Endothelial cell of hepatic sinusoid (primary cell): ENCODE data around the gene PLRG1.
"Not testable (repeated sequence)": the region's sequence is repeated elsewhere in the genome, so short reads cannot be mapped to it uniquely, and the experiment has no call there.

ENCODE experiments used
- in situ Hi-C: cut with HindIII; loops from 2 replicates; pipeline ENCODE4 v1.10.0; 2017; ENCODE audit warnings: low sequenced_read_pairs

Gene PLRG1

DNA sequence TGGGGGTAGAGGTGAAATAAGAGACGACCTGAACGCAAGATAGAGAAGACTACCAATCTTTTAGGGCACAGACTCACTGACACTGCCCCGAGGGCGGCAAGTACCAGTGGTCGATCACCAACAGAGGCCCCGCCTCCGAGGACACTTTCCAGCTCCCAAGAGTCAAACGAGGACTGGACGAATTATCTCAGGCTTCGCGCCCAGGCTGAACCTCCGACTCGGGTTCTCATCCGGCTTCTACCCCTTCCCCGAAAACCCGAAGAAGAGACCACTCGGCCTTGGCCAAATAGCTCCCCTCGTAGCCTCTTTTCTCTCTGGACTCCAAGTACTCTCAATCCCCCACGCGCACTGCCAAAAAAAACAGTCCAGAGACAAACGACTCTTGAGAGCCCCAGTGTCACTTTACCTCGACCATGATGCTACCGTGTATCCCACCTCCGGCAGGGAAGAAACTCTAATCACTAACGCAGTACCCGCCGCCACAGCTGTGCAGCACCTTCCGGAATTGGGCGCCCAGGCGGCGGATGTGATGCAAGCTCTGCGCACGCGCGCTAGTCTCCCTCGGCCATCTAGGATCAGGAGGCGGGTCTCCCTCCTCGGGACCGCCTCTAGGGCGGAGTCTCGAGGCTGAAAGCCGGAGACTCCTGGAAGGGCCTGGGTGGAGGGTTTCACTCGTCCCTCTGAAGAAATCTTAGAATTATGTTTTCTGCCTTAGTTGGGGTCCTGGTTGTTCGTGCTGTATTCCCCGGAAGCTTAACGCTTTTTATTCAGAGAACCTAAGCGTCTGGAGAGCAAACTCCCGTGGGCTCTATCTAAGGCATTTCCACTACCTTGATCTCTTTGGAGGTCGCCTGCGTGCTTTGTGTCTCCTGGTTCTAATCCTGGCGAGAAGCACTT, at the start of gene PLRG1:
PLRG1 (minus strand) TSS at position 507 of the 897 bp plus-strand sequence; CDS start at position 415, 92 bp downstream.
- in situ Hi-C loops, result no loop called here

DNA sequence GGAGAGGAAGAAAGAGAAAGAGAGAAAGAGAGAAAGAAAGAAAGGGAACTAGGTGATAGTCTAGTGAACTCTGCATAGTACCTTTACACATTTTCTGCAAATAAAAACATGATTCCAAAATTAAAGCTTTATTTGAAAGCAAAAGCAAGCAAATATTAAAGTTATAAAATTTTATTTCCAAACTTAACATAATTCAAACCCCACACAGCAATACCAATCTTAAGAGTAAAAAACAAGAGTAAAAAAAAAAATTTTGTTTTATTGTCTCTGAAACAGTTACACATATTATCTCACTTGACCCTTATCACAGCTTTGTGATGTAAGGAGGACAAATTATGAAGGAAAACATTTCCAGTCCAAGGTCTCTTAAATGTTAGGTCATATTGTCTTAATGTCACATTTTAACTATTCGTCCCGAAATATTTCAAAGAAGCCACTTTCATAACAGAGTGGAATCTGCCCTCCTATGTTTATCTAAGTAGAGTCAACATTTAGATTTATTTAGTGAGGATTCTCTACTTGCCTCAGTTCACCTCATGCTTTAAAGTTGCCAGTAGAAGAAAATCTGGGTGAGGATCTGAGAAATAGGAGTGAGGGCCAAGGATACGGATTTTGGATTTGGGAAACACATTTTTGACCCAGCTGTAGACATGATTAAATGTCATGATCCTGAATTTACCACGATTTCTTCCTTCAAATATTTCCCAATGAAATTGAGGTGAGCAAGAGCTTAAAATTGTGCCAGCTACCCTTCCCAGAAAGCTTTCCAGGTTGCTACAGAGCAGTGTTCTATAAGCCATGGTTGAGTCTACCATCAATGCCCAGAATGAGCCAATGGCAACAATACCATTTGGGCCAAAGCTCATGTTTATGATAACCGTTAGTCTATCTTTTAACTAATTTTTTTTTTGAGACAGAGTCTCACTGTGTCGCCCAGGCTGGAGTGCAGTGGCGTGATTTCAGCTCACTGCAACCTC, 47.9 kb upstream of the PLRG1 start:
- in situ Hi-C loops, result no loop called here

DNA sequence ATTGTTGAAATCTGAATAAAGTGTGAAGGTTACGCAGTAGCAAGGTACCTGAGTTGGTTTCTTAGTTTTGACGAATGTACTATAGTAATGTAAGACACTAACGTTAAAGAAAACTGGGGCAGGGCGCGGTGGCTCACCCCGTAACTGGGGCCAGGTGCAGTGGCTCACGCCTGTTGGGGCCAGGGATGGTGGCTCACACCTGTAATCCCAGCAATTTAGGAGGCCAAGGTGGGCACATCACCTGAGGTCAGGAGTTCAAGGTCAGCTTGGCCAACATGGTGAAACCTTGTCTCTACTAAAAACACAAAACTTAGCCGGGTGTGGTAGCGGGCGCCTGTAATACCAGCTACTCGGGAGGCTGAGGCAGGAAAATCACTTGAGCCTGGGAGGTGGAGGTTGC, 47.1 kb upstream of the PLRG1 start:
- in situ Hi-C loops, result not testable (repeated sequence)

DNA sequence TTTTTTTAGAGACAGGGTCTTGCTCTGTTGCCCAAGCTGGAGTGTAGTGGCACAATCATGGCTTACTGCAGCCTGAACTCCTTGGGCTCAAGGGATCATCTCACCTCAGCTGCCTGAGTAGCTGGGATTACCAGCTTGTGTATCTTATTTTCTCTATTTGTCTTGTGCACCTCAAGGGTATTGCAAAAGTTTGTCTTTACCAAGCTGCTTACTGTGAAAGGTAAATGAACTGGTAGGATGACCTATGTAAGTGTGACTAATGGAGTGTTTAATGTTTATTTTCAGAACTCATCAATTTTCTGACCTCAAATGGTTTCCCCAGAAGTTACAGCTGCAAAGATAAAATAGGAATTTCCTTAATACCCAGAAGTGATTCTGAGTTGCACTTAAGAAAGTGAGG, 45.6 kb upstream of the PLRG1 start:
- in situ Hi-C loops, result no loop called here

DNA sequence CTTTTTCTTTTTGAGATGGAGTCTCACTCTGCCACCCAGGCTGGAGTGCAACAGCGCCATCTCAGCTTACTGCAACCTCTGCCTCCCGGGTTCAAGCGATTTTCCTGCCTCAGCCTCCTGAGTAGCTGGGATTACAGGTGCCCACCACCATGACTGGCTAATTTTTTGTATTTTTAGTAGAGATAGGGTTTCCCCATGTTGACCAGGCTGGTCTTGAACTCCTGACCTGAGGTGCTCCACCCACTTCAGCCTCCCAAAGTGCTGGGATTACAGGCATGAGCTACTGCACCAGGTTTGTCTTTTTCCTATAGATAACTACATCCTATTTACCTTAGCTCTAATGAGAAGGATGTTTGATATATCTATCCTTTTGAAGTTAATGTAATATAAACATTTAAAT, 44.1 kb upstream of the PLRG1 start:
- in situ Hi-C loops, result not testable (repeated sequence)

DNA sequence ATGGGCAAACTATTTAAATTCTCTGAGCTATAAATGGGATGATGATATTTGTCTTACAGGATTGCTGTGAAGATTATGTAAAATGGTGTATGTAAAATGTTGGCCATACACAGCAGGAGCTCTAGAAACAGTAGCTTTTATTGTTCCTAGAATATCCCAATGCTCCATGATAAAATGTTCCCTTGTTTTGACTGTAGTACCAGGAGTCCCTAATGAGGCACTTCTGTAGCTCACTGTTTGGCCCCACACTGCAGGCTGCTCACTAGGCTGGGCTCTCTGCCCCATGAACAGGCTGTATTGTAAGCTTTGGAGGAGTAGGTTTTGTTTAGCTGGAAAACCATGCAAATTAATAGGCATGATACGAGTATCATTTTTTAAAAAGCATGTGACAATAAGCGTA, 43.7 kb upstream of the PLRG1 start:
- in situ Hi-C loops, result no loop called here

DNA sequence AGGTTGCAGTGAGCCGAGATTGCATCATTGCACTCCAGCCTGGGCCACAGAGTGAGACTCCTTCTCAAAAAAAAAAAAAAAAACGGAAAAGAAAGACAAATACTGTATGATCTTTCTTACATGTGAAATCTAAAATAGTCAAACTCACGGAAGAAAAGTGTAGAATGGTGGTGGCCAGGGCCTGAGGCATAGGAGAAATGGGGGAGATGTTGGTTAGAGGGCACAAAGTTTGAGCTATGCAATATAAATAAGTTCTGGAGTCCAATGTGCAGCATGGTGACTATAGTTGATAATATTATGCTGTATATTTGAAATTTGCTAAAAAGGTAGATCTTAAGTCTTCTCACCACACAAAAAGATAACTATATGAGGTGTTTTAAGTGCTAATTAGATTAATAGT, 41.7 kb upstream of the PLRG1 start:
- in situ Hi-C loops, result no loop called here

DNA sequence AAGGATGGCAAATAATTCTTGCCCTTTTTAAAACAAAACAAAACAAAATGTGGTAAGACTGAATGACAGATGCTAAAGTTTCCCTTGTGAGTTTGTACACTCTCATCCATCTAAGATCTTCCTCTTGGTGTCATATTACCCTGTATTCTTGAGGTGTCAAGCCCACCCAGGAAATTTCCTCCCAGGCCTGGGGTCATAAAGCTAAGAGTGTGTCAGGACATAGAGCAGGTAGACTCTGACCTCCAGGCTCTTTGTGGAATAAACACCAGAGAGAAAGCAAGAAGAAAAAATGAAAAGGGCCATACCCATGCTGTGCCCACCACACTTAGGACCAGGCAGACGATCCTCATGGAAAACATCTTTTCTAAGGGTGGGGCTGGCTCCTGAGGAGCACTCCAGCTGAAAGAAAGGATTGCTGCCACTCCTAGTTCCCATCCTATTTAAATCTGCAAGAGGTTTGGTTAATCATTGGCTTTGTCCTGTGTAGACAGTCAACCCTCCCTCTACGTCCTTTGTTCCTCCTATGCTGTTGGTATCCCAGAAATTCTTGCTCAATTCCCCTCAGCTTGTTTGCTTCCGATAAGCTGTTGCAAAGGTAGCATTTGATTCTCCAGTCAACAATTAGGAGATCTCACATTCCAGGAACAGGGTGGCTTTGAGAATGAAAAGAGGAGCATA, 40.3 kb upstream of the PLRG1 start, which contains the start of gene FGA:
FGA (minus strand) TSS at position 414 of the 678 bp plus-strand sequence; CDS start at position 359, 55 bp downstream.
- in situ Hi-C loops, result no loop called here

DNA sequence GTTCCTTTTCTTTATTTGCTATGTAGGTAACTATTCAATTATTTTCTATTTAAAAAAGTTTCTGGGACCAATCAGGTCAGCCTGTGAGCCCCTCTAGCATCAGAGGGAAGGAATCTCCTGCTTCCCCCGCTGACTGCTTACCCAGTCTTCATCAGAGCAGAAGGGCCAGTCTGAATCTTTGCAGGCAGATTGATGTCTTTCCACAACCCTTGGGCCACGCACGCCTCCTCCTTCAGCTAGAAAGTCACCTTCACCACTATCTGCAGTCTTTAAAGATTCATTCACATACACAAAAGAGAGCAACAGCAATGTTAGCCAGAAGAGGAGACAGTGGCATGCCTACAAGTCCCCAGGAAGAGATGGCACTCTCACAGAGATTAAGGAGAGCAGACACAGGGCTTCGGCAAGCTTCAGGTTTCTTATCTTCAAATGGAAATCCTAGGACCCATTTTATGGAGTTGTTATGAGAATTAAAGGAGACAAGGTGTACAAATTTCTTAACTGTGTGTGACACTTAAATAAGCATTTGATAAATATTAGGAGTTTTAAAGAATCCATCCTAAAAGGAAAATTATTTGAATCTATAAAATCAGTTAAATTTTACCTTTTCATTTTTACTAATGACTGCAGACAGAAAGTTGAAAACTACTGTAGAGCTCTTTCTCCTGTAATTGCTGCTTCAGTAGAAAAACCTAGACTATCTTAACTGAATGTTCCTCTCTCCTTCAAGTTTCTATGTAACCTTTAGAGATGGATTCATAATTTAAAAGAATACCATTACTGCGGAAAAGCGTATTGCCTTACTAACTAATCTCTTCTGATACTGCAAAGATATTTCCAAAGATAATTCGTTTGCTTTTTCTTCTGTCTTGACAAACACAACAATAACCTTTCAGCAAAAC, 39.3 kb upstream of the PLRG1 start:
- in situ Hi-C loops, result no loop called here

DNA sequence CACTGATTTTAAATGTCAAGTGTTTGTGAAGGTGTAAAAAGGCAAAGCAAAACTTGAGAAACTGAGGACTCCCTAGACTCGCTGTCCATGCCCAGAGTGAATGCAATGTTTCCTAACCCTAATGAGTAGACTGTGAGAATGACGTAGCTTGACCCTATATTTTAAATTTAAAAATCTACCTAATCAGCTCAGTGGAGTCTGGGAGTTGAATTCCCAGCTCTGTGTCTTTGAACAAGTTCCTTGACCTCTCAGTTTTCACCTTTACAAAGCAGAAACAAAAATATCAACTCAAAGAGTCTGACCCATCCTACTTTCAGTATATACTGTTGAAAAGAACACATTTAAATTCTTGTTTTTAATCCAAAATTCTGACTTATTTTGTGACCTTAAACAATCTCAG, 38.0 kb upstream of the PLRG1 start:
- in situ Hi-C loops, result no loop called here

DNA sequence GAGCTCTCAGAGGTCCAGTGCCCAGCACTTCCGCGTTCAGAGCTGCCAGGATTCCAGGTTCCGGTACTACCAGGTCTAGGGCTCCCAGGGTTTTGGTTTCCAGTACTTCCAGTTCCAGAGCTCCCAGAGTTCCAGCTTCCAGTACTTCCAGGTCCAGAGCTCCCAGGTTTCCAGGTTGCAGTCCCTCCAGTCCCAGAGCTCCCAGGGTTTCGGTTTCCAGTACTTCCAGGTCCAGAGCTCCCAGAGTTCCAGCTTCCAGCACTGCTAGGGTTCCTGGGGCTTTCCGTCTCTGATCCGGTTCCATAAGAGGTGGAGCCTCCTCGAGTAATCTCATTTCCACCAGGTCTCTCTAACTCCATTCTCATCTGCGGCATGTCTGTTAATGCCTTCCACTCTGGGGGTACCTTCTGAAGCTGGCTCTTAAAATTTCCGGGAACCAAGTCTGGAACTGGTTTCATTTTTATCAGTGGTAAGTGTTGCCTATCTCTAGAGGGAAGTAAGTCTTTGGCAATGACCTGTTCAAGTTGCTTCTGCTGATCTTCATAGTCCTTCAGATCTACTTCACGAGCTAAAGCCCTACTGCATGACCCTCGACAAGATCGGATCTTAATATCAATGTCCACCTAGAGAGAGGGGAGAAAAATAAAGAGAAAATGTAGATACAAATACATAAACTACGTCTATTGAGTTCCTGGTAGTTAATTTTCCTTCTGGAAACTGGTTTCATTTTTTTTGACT, 36.3 kb upstream of the PLRG1 start:
- in situ Hi-C loops, result no loop called here

DNA sequence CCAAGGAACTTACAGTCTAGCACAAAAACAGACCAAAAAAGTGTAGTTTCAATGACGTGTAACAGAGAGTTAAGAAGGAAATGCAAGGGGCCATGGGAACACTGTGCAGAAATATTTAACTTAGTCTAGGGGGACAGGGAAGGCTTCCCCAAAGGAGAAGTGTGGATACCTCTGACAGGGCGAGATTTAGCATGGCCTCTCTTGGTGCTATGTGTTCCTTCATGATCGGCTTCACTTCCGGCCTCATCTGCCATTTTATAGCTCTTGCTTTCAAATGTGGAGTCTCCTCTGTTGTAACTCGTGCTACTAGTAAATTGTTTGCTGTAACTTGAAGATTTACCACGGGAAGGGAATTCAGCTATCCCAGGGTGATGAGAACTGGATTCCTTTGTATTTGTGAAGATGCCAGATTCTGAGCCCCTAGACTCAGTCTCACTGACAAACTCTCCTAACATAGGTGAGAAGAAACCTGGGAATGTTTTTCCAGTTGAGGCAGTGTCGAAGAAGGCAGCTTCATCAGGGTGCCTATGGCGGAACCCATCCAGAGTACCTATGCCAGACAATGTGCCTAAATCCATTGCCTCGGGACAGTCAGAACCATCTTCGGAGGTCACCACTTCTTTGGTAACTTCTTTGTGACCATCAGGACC, 35.3 kb upstream of the PLRG1 start:
- in situ Hi-C loops, result no loop called here

DNA sequence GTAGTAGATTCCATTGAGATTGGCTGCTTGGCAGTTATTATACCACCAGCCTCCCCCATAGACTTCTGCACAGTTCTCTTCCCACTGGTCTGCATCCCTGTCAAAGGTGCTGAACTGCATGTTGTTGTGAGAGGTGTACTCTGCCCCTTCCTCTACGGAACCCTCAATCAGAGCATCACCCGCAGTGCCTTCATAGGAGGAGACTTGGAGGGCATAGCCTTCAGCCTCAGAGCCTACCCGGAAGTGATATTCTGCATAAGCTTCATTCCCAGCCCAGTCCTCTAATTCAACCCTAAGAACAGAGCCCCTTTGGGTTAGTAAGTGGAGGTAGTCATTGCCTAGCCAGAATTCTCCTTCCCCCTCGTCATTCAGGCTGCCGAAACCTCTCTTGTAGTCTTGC, 34.1 kb upstream of the PLRG1 start:
- in situ Hi-C loops, result no loop called here

DNA sequence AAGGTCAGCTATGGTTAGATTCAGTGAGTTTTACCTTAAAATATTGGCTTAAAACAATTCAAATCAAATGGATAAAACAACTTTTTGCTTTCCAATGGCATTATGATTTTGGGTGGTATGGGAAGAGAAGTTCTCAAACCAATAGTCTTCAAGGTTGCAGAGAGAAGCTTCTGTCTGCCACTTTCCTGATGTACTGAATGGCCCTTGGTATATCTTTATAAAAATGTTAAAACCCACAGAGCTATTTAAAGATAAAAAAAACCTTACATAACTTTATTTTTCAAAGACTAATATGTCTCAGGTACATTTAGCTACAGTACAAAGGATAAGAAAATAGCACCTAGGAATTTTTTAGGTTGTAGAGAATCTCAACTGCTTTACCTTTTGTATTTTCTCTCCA, 33.5 kb upstream of the PLRG1 start:
- in situ Hi-C loops, result no loop called here

DNA sequence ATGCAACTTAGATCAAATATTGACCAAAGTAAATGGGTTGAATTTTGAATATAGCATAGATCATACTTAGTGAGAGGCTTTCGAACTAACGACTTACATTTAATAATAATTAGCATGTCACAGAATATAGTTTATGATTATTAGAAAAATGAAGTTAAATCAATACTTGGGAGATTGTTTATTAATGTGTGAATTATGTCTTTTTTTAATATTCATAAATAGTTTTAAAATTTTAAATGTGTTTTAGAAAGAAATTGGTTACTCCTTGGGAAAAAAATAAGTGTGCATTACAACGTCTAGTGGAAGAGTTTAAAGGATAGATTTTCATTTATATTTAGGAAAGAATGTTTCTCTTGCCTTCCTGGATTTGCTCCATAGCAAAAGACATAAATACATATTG, 33.0 kb upstream of the PLRG1 start:
- in situ Hi-C loops, result no loop called here

DNA sequence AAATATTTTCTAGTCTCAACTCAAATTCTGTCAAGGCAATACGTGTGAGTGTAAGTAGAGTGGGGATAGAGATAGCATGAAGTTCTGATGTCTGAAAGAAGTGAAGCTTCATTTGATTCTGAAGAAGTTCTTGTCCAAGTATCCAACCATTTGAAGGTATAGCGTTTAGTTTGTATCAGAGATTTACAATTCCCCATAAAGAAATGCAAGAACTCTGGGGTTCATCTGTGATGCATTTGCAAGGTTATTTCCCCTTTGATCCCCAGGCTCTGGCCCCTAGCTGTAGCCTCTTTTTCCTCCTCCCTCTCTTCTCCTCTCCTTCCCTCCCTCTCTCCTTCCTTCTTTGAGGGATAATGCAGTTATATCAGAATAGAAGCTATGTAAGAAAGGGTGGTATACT, 32.5 kb upstream of the PLRG1 start:
- in situ Hi-C loops, result no loop called here

DNA sequence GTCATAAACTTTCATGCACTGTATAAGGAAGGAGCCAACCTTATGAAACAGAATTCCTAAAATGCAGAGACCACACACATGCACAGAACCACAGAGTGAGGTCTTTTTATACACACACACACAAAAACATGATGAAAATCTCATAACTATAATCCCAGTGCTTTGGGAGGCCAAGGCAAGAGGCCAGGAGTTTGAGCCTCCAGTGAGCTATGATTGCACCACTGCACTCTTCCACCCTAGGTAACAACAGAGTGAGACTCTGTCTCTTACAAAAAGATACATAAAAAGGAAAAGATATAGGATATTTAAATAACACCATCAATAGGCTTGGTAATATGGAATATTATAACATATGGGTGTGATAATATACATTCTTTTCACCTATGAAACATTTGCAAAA, 29.7 kb upstream of the PLRG1 start:
- in situ Hi-C loops, result no loop called here

DNA sequence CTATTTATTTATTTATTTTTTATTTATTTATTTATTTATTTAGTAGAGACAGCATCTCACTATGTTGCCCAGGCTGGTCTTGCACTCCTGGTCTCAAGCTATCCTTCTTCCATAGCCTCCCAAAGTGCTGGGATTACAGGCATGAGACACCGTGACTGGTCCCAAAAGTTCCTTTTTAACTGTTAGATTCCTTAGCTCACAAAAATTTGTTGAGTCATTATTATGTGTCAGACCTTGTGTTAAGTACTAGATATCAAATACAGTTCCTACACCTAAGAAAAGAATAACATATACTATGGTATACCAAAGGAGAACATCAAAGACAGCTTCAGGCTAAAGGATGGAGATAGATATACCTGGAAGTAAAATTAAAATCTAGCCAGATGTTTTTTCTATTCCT, 28.7 kb upstream of the PLRG1 start:
- in situ Hi-C loops, result no loop called here

DNA sequence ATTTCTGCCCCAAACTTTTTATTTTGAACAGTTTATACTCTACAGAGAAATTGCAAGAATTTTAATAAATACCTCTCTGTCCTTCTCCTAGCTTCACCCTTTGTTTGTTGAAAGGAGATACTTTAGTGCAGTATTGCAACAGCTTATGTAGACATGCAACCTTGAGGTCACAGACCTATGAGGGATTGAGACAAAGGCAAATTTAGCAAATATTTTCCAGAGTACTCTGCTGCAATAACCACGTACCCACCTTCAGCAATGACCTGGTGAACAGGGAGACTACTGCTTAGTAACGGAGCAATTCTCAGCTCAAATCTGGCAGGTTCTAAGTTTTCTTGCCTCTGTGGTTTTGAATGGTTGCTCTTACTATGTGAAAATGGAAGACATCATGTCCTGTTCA, 27.1 kb upstream of the PLRG1 start:
- in situ Hi-C loops, result no loop called here
